GM12872 (cell line): ENCODE measurements around the gene FOXG1.

Experiments
- TF ChIP-seq, protein P1 (sequence below): IDR thresholded peaks from 3 replicates; pipeline ENCODE4 v1.5.1; 2011; ENCODE audit warnings: low read depth, mild to moderate bottlenecking, low read length, moderate library complexity; ENCODE audit not compliant: insufficient read depth

The FOXG1 gene

DNA sequence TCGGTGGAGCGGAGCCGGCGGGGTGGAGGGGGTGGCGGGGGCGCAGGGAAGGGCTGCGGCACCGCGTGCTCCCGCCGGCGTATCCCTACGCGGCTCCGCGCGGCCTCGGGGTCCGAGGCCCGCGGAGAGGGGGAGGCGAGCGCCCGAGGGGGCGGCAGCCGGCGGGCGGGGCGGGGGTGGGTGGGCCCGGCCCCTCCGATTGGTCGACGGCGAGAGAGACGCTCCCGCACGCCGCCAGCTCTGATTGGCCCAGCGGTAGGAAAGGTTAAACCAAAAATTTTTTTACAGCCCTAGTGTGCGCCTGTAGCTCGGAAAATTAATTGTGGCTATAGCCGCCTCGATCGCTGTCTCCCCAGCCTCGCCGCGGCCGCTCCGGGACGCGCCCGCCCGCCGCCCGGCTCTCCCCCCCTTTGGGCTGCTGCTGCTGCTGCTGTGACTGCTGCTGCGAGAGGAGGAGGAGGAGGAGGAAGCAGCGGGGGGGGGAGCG is at the start of gene FOXG1:
FOXG1 (plus strand) TSS at position 319 of the 487 bp plus-strand sequence. CDS start 493 bp downstream, outside the sequence.
- TF ChIP-seq, protein P1, sequence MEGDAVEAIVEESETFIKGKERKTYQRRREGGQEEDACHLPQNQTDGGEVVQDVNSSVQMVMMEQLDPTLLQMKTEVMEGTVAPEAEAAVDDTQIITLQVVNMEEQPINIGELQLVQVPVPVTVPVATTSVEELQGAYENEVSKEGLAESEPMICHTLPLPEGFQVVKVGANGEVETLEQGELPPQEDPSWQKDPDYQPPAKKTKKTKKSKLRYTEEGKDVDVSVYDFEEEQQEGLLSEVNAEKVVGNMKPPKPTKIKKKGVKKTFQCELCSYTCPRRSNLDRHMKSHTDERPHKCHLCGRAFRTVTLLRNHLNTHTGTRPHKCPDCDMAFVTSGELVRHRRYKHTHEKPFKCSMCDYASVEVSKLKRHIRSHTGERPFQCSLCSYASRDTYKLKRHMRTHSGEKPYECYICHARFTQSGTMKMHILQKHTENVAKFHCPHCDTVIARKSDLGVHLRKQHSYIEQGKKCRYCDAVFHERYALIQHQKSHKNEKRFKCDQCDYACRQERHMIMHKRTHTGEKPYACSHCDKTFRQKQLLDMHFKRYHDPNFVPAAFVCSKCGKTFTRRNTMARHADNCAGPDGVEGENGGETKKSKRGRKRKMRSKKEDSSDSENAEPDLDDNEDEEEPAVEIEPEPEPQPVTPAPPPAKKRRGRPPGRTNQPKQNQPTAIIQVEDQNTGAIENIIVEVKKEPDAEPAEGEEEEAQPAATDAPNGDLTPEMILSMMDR: no peak

DNA sequence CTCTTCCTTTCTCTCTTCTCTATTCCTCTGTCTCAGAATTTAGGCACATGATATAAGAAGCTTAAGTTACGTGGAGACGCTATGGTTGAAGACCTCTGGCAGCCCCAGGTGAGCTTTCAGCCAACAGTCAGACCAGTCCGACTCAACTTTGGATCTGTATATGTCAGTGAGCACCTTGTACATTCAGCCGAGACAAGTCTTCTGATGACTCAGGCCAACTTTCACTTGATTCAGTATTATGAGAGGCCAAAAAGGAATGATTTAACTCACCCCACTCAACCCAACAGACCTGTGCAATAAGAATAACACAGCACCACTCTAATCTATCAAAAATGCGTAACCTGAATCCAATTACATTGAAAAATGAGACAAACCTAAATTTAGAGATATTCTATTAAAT is 47.5 kb upstream of the FOXG1 start:
- TF ChIP-seq, protein P1: no peak

DNA sequence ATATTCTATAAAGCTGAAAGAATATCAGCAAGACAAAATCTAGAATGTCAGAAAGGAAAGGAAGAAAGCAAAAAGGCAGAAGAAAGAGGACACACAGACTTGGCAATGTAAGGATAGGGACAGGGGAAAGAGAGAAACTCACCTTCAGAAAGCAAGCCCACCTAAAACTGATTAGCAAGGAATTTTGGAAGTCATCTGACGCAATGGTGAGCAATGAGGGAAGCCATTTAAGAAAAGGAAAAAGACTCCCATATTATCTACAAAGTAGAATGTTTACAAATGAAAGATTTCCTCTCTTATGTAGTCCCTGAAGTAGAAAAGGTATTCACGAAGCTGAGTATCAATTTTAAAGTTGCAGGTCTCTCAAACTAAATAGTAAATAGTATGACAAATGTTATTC is 35.2 kb upstream of the FOXG1 start:
- TF ChIP-seq, protein P1: no peak

DNA sequence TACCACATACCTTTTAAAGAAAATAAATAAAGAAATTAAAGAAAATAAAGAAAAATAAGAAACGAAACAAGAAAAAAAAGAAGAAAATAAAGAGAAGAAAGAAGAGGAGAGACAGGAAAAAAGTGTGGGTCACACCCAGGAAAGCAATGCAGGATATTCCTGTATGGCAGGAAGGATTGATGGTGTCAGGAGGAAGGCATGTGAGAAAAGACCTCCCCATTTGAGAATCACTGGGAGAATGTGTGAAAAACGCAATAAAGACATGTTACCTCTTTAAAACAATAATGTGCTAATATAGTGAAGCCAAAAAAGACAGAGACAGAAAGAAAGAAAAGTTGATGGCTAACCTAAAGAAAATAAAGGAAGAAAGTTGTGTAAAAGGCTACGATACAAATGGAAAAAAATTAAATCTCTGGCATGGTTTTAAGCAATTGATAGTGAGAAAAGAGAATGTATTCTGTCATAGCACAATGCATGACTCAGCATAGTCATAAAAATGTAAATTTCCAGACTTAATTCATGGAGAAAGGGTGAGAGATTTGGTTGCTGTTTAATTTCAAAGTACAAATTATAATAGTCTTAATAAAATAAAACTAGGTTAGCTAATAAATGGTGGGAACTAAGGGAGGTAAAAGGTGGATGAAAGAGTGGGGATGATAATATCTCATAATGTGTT is 24.3 kb upstream of the FOXG1 start:
- TF ChIP-seq, protein P1: no peak

DNA sequence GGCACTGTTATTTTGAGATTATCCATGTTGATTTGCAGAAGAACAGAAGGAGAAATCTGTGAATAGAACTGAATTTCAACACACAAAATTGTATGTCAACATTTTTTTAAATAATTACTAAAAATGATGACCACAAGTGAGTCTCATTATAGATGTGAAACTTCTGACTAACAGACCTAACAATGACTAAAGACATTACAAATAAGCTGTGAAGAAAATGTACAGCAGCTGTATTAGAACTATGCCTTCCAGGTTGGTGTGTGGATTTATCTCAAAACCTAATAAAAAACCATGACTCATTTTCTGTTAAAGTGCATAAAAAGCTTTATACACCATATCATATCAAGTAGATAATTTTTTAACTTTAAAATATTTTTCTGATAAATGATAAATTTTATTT is 22.5 kb upstream of the FOXG1 start:
- TF ChIP-seq, protein P1: no peak

DNA sequence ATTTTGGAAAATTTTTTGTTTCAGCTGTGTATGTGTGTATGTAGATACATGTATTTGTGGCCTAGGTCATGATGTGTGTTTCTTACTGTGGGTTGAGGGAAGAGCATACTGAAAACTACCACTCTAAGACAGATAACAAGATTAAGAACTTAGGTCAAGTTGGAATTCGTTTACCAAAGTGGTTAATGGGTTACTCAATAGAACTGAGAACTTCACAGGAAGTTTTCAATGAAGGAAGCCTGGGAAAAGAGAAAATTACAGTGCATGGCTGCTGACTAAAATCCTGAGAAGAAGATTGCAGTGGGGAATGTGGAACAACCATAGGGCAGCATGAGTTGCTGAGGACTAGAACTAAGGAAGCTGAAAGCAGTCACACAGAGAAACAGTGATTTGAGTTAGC is 21.4 kb upstream of the FOXG1 start:
- TF ChIP-seq, protein P1: no peak

DNA sequence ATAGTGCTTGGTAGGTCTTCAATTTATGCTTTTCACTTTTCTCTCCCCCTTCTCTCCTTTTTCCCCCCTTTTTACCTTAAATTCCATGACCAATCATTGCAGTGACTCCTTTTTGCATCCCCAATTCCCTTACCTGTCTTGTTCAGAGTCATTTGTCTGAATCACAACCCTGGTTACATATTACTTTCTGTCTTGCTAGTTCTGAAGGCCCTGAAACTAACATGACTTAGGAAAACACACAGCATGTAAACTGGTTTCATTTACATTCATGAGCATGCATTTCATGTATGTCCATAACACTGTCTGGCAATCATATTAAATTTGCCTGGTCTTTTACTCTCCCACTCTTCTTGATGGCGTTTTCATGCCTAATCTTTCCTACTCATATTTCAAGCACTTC is 20.3 kb upstream of the FOXG1 start:
- TF ChIP-seq, protein P1: no peak
